ENCODE measurements around the gene TMEM9.
"Not testable (repeated sequence)": the region's sequence is repeated elsewhere in the genome, so short reads cannot be mapped to it uniquely, and the experiment has no call there.

Gene TMEM9

GRCh38 chr1:201164645-201165044 is 10.4 kb upstream of the TMEM9 start:
- H3K27me3 Mint-ChIP-seq = no peaks in the 10 kb centered on the region
- no peak for DNase-seq
- H3K9me3 Mint-ChIP-seq = no peaks in the 10 kb centered on the region
- no peak overlapping the region for H3K4me3 Mint-ChIP-seq
- no peak overlapping the region for H3K27ac Mint-ChIP-seq
- ATAC-seq = no peak
- H3K4me1 Mint-ChIP-seq = no peaks in the 10 kb centered on the region

GRCh38 chr1:201163707-201164106 is 9.4 kb upstream of the TMEM9 start:
- no peak overlapping the region for H3K27ac Mint-ChIP-seq
- DNase-seq (no peak), ATAC-seq (no peak)
- no peaks in the 10 kb centered on the region for H3K4me1 Mint-ChIP-seq
- H3K27me3 Mint-ChIP-seq = peaks cover 5% of the 10 kb centered on the region
- no peak overlapping the region for H3K4me3 Mint-ChIP-seq
- no peaks in the 10 kb centered on the region for H3K9me3 Mint-ChIP-seq

GRCh38 chr1:201163036-201163435 is 8.8 kb upstream of the TMEM9 start:
- H3K4me3 Mint-ChIP-seq, H3K27ac Mint-ChIP-seq: not testable (repeated sequence)

GRCh38 chr1:201157949-201158348 is 3.7 kb upstream of the TMEM9 start:
- Mint-ChIP-seq H3K4me3 (no peak overlapping the region), H3K4me1 (peaks cover 15% of the 10 kb centered on the region), H3K27me3 (peaks cover 32% of the 10 kb centered on the region), H3K27ac (no peak overlapping the region), H3K9me3 (no peaks in the 10 kb centered on the region)
- ATAC-seq (no peak), DNase-seq (no peak)

More at GRCh38 chr1:201163036-201163435, 8.8 kb upstream of the TMEM9 start:
- DNase-seq, ATAC-seq, H3K4me1 Mint-ChIP-seq, H3K9me3 Mint-ChIP-seq: not testable (repeated sequence)
- peaks cover 12% of the 10 kb centered on the region for H3K27me3 Mint-ChIP-seq

- Mint-ChIP-seq H3K9me3 (no peaks in the 10 kb centered on the region), H3K27ac (no peak overlapping the region), H3K27me3 (peaks cover 32% of the 10 kb centered on the region), H3K4me3 (no peak overlapping the region), H3K4me1 (peaks cover 21% of the 10 kb centered on the region)
- DNase-seq = no peak
- no peak for ATAC-seq
Observed at GRCh38 chr1:201156819-201157218, 2.5 kb upstream of the TMEM9 start.

GRCh38 chr1:201156346-201156745 is 2.1 kb upstream of the TMEM9 start:
- H3K9me3 Mint-ChIP-seq = no peaks in the 10 kb centered on the region
- peaks cover 32% of the 10 kb centered on the region for H3K27me3 Mint-ChIP-seq
- peaks cover 21% of the 10 kb centered on the region for H3K4me1 Mint-ChIP-seq
- DNase-seq (no peak), ATAC-seq (no peak)
- H3K4me3 Mint-ChIP-seq = no peak overlapping the region
- H3K27ac Mint-ChIP-seq = no peak overlapping the region

- H3K9me3 Mint-ChIP-seq = no peaks in the 10 kb centered on the region
- peaks cover 21% of the 10 kb centered on the region for H3K4me1 Mint-ChIP-seq
- no peak for ATAC-seq
- no peak overlapping the region for H3K4me3 Mint-ChIP-seq
- peaks cover 32% of the 10 kb centered on the region for H3K27me3 Mint-ChIP-seq
- no peak for DNase-seq
- H3K27ac Mint-ChIP-seq = no peak overlapping the region
Observed at GRCh38 chr1:201155354-201155753, 1.1 kb upstream of the TMEM9 start.

- H3K4me1 Mint-ChIP-seq = peaks cover 21% of the 10 kb centered on the region
- H3K27ac Mint-ChIP-seq = peak overlapping the region; percentile 87 to 88
- peak overlapping the region; percentile 80 to 88 for H3K4me3 Mint-ChIP-seq
- peaks cover 27% of the 10 kb centered on the region for H3K27me3 Mint-ChIP-seq
- DNase-seq (no peak), ATAC-seq (peak; percentile 86)
- no peaks in the 10 kb centered on the region for H3K9me3 Mint-ChIP-seq
Observed at GRCh38 chr1:201153474-201154388, 543 bp downstream of the TMEM9 start.

GRCh38 chr1:201149400-201149799 is 4.9 kb downstream of the TMEM9 start:
- peak; percentile 19 for ATAC-seq
- no peaks in the 10 kb centered on the region for H3K9me3 Mint-ChIP-seq
- DNase-seq = peak in 1 of 2 donors; percentile 7
- peak overlapping the region in 1 of 2 donors; percentile 27 for H3K27ac Mint-ChIP-seq
- no peaks in the 10 kb centered on the region for H3K27me3 Mint-ChIP-seq
- peaks cover 15% of the 10 kb centered on the region for H3K4me1 Mint-ChIP-seq
- H3K4me3 Mint-ChIP-seq = no peak overlapping the region

- Mint-ChIP-seq H3K4me1 (peaks cover 2% of the 10 kb centered on the region), H3K27me3 (no peaks in the 10 kb centered on the region), H3K4me3 (no peak overlapping the region), H3K27ac (peak overlapping the region; percentile 3 to 14), H3K9me3 (no peaks in the 10 kb centered on the region)
- no peak for ATAC-seq
- DNase-seq = no peak
Observed at GRCh38 chr1:201147396-201148015, 6.8 kb downstream of the TMEM9 start.

- H3K4me1 Mint-ChIP-seq = no peaks in the 10 kb centered on the region
- ATAC-seq (no peak), DNase-seq (no peak)
- peak overlapping the region in 1 of 2 donors; percentile 59 for H3K27ac Mint-ChIP-seq
- no peaks in the 10 kb centered on the region for H3K9me3 Mint-ChIP-seq
- H3K27me3 Mint-ChIP-seq = no peaks in the 10 kb centered on the region
- no peak overlapping the region for H3K4me3 Mint-ChIP-seq
Observed at GRCh38 chr1:201146626-201147390, 7.5 kb downstream of the TMEM9 start.

GRCh38 chr1:201145816-201146215 is 8.5 kb downstream of the TMEM9 start:
- H3K9me3 Mint-ChIP-seq = no peaks in the 10 kb centered on the region
- H3K27ac Mint-ChIP-seq = peak overlapping the region in 1 of 2 donors; percentile 30
- H3K4me1 Mint-ChIP-seq = no peaks in the 10 kb centered on the region
- H3K4me3 Mint-ChIP-seq = no peak overlapping the region
- DNase-seq = no peak
- ATAC-seq = no peak
- no peaks in the 10 kb centered on the region for H3K27me3 Mint-ChIP-seq

- H3K4me1 Mint-ChIP-seq = no peaks in the 10 kb centered on the region
- DNase-seq (no peak), ATAC-seq (no peak)
- H3K4me3 Mint-ChIP-seq = no peak overlapping the region
- H3K27me3 Mint-ChIP-seq = no peaks in the 10 kb centered on the region
- no peaks in the 10 kb centered on the region for H3K9me3 Mint-ChIP-seq
- H3K27ac Mint-ChIP-seq = peak overlapping the region in 1 of 2 donors; percentile 77
Observed at GRCh38 chr1:201145132-201145531, 9.1 kb downstream of the TMEM9 start.

GRCh38 chr1:201144701-201145100 is 9.6 kb downstream of the TMEM9 start:
- ATAC-seq (no peak), DNase-seq (no peak)
- H3K4me3 Mint-ChIP-seq = no peak overlapping the region
- H3K4me1 Mint-ChIP-seq = no peaks in the 10 kb centered on the region
- no peaks in the 10 kb centered on the region for H3K27me3 Mint-ChIP-seq
- H3K27ac Mint-ChIP-seq = peak overlapping the region in 1 of 2 donors; percentile 77
- H3K9me3 Mint-ChIP-seq = no peaks in the 10 kb centered on the region

- no peaks in the 10 kb centered on the region for H3K4me1 Mint-ChIP-seq
- no peak for DNase-seq
- ATAC-seq = no peak
- H3K27ac Mint-ChIP-seq = no peak overlapping the region
- no peaks in the 10 kb centered on the region for H3K27me3 Mint-ChIP-seq
- no peak overlapping the region for H3K4me3 Mint-ChIP-seq
- H3K9me3 Mint-ChIP-seq = no peaks in the 10 kb centered on the region
Observed at GRCh38 chr1:201143726-201144635, 10.3 kb downstream of the TMEM9 start.

Measured in stimulated activated naive CD8-positive, alpha-beta T cell treated with anti-CD3 and anti-CD28 coated beads, Interleukin-15, amount 100 ng/mL, for 72 hours (primary cell).